ENCODE data around the gene SDHA.
"Not testable (repeated sequence)": the region's sequence is repeated elsewhere in the genome, so short reads cannot be mapped to it uniquely, and the experiment has no call there.

The SDHA gene

DNA sequence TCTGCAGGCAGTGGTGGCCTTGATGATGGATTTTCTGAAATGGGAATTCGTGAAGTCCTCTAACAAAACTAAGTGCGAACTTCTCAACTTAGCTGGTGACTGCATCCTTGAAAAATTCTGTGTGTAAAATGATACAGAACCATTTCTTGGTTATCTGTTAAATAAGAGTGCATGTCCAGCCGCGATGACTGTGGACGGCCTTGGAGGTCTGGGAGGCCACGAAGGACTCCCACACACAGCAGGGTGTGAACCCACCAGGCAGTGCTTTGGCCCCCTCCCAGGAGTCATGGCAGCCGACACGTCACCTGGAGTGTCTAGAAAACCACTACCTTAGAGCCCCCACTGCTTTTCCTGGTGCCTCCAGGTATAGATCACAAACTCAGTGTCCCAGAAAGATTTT, 85.6 kb downstream of the SDHA start:
- DNase-seq: not testable (repeated sequence)

DNA sequence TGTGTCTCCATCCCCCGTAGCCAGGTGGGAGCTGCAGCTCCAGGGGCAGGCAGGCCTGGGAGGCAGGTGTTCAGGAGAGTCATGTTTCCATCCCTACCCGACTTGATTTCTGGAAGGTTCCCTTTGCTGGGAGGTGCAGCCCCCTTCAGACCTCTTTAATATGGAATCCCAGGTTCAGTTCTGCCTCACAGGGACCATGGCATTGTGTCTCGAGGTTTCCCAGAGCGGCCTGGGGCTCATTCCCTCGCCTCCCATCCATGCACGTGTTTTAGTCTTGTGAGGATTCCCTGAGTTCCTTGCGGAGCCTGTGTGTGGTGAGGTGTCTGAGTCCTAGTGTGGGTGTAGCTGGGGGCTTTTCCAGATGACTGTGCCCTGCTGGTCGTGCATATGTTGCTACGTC, 86.9 kb downstream of the SDHA start:
- no peak for DNase-seq

DNA sequence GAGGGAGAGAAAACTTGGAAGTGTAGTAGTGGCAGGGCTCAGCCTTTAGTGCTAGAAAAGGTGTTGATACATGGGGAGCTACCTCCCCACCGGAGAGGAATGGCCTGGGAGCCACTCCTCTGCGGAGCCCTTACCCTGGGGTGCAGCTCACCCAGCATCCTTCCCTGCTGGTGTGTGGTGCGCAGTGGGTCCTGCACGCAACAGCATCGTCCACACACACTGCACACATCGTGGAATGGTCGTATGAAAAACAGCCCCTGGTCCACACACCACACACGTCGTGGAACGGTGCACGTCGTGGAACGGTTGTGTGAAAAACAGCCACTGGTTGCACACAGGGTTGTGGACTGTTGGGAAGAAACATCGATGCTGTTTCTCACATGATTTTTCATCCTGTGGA, 87.3 kb downstream of the SDHA start:
- no peak for DNase-seq

DNA sequence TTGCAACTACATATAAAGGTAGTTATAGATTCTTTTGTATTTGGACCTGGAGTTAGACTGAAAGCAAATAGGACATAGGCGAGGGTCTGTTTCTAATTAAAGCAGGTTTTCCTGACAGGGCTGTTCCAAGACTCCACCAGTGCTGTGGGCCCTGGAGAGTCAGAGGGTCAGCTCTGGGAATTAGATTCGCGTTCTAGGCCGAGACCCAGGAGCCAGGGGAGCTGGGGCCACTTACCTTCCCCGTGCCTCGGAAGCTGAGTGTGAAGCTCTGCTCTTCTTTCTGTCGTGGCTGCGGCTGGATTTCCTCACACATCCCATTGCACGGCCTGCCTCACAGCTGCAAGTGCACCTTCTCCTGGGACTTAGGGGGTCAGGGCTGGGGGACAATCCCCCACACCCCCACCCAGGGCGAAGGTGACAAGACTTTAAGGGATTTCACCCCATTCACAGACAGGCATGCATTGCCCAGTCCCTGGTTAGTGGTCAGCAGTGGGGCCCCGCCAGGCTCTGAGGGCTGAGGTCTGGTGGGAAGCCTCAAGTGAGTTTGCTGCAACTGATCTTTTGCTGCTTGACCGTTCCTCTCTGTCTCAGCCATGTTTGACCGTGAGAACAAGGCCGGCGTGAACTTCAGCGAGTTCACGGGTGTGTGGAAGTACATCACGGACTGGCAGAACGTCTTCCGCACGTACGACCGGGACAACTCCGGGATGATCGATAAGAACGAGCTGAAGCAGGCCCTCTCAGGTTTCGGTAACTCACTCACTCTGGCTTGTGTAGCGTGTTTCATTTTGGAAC, 88.1 kb downstream of the SDHA start:
- no peak for DNase-seq

Data from RPMI8226 (cell line).